Activated CD4-positive, alpha-beta T cell treated with anti-CD3 and anti-CD28 coated beads, Interleukin-2, Interleukin-4, amounts not matched to agents 100 ng/mL and 50 ng/mL, durations not matched to agents 16 hours and 8 hours (primary cell): ENCODE measurements around the gene ME2.
"Not testable (repeated sequence)": the region's sequence is repeated elsewhere in the genome, so short reads cannot be mapped to it uniquely, and the experiment has no call there.

Experiments used
- DNase-seq: peaks from one replicate; pipeline ENCODE4 v3.0.0-alpha.2; 2020; ENCODE audit warnings: low spot score

ME2 gene

DNA sequence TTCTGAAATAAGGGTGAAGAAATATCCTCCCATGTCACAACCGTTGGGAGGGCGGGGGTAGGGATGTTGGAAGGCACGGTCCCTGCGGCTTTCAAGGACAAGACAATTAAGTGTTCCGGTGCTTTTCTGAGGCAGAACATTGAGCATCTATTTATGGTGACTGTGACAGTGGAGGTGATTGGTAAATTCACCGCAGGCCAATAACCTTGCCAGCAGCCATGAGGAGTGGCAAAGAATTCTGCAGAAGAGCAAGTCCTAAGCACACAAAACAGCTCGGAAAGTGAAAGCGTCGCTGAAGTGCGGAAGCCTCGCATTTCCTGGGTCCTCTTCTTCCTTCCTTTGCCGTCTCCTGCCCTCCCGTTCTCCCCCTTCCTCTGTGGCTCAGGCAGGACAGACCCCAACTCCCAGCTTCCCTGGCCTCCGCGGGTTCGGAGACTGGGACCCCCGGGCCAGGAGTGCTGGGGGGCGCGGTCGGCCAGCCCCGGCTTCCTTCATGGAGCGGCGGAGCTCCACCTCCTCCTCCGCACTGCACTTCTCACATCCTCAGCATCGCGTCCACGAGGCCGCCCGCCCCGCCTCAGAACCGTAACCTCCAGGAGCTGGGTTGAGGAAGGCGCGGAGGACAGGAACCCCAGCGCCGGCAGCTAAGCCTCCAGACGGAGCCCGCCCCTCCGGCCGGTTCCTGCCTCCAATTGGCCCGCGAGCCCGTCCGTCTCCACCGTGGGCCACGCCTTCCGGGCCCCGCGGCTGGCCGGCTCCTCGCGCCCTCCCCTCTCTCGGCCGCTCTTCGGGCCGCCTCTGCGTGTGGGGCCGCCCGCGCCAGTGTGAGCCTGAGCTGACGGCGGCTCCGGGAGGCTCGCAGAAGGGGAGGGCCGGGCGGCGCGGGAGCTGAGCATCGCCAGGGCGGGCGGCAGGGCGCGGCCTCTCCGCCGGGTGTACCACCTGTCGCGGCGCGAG, at the start of gene ME2:
ME2 (plus strand) TSS at position 774 of the 957 bp plus-strand sequence. CDS start 16,703 bp downstream, outside the sequence.
- peak; percentile 95 for DNase-seq

DNA sequence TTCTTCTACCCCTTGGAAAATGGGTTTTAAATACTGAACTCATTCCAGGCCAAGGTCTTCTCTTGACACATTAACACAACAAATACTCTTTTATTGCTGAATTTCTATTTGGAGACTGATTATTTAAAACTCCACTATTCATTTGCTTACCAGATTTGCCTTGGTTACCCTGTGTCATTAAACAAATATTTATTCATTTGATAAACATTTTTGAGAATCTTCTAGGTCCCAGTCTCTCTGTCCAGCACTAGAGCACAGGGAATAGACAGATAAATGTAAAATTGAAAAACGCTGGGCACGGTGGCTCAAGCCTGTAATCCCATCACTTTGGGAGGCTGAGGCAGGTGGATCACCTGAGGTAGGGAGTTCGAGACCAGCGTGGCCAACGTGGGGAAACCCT, 49.3 kb upstream of the ME2 start:
- no peak for DNase-seq

DNA sequence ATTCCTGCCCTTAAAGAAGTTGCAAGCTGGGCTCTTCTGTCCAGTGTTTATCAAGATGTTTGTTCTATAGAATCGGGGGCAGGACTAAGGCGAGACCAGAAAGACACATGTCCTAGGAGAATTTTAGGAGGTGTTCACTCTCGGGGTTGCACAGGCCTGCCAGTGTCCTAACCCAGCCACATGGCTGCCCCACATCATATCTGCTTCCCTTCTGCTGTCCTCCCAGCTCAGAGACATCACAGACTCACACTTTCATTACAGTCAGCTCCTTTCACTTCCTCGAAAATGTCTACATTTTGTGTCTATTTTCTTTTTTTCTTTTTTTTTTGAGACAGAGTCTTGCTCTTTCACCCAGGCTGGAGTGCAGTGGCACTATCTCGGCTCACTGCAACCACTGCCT, 48.4 kb upstream of the ME2 start:
- DNase-seq = no peak

DNA sequence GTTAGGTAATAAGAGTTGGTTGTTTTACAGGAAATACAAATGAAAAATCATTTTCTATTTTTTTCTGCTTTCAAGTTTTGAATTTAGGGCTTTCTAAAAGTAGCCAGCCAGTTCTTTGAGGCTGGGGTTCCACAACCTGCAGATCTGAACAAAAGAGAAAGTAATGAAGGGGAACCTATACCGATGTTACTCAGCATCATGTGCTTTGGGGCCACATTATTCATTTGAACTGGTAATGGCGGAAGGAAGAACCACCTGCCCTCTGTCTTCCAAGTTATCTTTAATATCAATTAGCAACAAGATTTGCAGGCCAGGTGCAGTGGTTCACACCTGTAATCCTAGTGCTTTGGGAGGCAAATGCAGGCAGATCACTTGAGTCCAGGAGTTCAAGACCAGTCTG, 46.2 kb upstream of the ME2 start:
- no peak for DNase-seq

DNA sequence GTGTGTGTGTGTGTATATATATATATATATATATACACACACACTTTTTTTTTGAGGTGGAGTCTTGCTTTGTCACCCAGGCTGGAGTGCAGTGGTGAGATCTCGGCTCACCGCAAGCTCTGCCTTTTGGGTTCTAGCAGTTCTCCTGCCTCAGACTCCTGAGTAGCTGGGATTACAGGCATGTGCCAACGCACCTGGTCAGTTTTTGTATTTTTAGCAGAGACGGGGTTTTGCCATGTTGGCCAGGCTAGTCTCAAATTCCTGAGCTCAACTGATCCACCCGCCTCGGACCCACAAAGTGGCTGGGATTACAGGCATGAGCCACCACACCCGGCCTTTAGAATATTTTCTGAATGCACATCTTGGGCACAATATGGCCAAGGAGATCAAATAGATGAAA, 45.4 kb upstream of the ME2 start:
- DNase-seq = not testable (repeated sequence)

DNA sequence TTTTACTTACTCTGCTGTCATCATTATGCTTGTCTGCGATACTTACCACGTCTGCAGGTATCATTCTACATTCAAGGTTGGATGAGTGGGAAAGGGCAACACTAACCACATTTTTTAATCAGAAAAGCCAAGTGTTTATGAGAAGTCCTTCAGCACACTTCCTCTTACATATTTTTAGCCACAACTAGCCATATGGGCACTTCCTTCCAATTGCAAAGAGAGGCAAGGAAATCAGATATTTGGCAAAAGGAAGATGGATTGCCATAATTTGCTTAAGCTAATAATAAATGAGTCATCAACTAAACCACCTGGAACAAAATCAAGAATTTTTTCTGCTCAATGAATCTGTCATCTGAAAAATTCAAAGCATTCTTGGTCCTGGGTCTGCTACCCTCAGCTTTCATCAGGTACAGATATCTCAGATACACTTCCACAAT, 42.4 kb upstream of the ME2 start:
- no peak for DNase-seq

DNA sequence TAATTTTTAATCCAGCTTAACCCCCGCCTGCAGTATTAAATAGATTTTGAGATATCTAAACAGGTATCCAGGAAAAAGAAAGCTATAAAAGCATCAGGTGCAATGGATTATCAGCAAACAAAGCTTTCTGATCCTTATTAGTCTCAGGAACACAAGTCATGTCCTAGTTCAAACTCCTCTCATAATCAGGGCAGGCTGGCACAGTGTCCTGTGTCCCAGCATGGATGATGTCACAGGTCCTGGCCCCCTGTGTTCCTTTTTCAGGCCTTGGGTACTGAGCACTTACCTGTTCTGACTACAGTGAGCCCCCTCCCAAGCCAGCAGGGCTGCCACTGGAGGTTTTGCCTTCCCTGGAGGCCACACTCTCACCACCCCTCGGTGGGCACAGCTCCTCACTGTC, 39.6 kb upstream of the ME2 start:
- no peak for DNase-seq

DNA sequence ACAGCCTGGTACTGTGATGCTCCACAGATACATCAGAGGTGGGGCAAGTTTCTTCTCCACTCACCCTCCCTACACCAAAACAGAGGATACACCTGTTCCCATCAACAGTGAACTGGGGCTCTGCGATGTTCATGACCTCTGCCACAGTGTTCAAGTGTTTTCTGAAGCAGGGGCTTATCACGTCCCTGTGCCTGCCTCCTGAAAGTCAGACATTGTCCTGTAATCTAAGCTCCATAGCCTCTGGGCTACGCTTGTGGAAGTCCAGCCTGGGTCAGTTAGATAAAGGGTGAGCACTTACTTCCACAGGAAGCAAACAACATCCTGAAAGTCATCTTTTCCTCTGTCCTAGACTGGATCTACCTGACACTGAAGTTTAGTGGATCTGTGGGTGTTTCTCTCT, 38.9 kb upstream of the ME2 start:
- DNase-seq = no peak

DNA sequence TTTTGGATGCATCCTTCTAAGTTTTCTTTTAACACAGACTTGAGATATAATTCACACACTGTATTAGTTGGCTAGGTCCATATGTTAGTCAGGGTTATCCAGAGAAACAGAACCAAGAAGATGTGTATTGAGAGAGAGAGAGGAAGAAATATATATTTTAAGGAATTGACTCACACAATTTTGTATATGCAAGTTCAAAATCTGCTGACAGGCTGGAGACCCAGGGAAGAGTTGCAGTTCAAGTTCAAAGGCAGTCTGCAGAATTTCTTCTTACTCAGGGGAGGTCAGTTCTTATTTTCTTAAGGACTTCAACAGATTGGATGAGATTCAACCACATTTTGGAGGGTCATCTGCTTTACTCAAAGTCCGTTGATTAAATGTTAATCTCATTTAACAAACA, 36.1 kb upstream of the ME2 start:
- DNase-seq = no peak

DNA sequence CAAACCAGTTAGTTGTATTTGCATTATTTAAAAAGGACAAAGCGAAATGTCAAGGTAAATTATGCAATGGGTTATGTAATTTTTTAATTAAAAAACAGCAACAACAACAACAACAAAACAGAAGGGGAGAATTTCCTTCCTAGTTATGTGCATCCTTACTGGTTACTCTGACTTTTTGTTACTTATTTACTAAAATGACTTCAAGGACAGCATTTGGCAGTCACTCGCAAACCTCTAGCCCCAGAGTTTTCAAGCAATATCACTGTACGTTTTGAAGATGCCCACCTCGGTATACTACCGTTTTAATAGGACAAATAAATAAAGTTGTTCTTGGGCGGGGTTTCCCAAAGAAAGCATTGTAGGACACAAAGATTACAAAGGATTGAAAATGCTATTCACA, 34.4 kb upstream of the ME2 start:
- DNase-seq = no peak

DNA sequence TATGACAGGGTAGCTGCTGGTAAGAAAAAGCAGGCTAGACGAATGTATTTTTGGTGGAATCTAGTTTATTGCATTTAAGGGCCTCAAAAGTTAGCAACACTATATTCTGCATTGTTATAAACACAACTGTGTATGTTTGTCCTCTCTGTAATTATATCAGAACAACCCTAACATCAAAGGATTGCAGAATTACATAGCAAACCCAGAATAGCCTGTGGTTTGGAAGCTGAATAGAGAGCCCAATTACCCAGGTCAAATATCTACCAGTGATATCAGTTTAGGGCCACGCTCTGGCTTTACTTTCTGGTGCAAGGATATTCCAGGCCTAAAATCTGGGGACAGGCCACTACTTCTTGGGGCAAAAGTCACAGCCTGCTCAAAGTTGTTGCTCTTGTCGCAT, 34.0 kb upstream of the ME2 start:
- no peak for DNase-seq

DNA sequence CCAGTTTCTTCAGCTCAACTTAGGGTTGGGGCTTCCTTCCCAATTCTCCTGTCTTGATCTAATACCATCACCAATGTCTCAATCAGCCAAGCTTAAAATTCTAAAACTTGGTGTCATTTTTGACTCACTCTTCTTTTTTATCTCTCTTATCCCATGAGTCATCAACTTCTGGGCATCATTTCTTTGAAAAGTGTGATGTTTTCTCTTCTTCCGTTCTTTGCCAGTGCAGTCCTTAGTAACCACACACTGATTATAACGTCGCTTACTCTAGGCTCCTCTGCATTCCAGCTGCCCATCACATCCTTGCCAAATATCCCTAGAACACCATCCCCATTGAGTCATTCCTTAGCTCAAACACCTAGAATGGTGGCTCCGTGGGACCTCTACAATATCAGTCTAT, 31.7 kb upstream of the ME2 start:
- no peak for DNase-seq

DNA sequence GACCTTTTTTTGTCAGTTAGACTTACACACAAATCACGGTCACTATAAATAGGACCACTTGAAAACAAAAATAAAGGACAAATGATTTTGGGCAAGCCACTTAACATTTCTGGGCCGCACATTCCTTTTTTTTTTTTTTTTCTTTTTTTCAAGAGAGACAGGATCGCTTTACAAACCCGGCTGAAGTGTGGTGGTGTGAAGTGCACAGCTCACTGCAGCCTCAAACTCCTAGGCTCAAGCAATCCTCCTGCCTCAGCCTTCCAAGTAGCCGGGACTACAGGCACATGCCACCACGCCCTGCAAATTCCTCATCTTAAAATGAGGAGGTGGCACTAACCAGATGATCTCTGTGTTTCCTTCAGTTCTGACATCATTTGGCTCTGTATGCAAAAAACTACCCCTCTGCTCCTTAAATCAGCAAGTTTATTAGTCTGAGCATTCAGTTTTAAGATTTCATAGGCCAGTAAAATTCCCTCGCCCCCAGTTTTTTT, 30.8 kb upstream of the ME2 start:
- DNase-seq = no peak

DNA sequence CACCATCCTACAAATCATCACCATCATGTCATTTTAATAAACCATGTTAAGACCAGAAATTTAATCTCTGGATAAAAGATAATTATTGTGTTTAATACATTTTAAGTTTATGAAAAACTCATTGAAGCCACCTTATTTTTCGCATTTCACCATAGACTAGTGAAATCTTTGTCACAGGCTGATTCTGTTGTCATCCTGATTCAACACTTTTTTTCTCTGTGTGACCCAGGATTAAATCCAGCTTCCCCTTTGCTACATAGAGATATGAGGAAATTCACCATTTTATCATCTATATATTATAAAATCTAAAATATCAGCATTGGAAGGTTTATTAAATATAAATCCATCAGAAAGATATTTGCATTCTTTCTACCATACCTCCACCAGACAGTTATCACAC, 29.9 kb upstream of the ME2 start:
- no peak for DNase-seq

DNA sequence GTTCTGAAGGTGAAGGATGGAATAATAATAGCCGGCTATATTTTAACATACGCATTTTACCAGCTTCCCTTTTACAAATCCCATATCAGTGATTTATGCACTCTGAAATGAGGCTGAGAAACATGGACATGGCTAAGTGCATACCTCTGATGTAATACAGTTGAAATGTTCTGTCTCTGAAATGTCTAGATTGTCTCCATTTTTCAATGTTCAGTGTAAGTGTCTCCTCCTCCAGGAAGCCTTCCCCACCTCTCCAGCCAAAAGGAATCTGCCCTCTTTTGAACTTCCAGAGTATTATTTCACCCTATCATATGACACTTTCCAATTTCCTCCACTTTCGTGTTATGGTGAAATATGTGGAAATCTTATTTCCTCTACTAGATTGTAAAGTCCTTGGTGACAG, 29.5 kb upstream of the ME2 start:
- no peak for DNase-seq

DNA sequence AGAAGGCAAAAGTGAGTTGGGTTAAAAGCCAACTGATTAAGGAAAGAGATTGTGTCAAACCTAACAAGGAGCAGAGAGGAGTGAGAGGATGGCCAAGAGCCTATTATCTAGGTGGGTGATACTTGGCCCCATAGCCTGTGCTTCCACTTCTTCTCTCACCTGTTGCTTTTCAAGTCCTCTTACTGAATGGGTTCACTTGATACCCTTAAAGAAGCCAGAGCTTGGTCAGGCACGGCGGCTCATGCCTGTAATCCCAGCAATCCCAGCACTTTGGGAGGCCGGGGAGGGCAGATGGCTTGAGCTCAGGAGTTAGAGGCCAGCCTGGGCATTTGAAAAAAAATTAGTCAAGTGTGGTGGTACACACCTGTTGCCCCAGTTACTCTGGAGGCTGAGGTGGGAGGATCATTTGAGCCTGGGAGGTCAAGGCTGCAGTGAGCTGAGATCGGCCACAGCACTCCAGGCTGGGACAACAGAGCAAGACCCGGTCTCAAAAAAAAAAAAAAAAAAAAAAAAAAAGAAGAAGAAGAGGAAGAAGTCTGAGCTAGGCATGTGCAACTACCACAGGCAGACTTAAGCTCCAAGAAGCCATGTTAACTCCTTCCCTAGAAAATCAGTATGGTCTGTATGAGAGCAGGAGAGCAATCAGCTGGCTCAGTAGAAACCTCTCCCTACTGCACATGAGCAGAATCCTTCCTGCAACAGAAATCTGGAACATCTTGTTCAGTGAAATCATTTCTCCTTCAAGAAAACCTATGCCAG, 28.4 kb upstream of the ME2 start:
- no peak for DNase-seq

DNA sequence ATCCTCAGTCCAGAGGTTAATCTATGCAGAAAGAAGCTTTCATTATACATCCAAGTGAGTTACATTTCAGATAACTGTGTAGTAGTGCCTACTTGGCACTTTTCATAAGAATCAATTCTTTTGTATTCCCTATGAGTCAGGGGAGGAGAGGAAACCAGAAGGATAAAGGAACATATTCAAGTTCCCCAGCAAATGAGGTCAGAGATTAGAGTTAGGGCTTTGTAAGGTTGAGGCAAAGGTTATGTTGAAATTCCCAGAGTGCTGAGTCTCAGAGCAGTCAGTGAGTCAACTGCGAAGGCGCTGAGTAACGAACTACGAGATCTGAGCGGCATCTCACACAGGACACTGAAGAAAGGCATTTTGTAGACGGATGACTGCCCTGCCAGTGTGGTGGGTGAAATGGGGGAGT, 25.1 kb upstream of the ME2 start:
- no peak for DNase-seq

DNA sequence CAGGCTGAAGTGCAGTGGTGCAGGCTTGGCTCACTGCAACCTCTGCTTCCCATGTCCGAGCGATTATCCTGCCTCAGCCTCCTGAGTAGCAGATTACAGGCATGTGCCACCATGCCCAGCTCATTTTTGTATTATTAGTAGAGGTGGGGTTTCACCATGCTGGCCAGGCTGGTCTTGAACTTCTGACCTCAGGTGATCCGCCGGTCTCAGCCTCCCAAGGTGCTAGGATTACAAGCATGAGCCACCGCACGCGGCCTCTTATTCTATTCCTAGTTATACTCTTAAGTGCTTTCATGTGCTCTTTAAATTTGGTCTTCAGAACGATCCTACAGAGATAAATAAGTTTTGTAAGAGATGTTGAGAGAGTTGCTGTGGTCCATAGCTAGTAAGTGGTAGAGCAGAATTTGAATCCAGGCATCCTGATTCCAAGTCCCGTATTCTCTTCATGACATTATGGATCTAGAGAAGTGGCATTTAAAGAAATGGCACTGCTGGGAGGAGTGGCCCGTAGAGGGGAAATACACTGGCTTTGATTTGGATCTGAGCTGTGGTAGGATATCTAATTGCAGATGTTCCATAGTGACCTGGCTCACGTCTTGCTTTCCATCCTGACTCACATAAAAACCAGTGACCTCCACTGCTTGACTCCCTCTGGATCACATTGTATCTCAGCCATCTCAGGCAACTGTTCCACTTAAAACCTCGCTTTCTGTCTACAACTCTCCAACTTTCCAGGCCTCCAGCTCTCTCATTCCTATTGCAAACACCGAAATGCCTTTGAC, 22.8 kb upstream of the ME2 start:
- no peak for DNase-seq

DNA sequence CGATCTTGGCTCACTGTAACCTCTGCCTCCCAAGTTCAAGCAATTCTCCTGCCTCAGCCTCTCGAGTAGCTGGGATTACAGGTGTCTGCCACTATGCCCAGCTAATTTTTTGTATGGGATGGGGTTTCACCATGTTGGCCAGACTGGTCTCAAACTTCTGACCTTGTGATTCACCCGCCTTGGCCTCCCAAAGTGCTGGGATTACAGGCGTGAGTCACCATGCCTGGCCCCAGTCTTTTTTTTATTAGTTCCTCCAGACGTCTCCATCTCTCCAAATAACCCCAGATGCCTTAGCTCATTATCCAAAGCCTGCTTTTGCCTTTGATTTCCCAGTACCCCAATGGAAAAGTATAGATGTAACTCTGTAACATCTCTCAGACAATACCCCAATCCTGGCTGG, 21.8 kb upstream of the ME2 start:
- not testable (repeated sequence) for DNase-seq

DNA sequence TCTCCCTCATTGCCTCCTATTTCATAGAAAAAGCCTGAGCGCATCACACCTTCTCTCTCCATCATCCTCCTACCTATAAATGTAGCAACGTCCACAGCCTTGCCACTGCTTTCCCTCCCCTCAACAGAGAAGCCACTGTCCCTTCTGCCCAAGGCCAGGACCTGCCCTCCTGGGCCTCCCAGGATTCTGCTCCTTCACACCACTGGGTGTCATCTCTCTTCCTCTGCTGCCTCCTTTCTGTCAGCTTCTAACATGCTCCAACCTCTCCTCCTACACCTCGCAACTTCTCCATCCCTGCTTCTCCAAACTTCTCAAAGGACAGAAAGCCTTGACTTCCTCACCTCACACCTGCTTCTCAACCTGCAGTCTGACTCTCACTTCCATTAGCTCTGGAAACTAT, 21.2 kb upstream of the ME2 start:
- DNase-seq = no peak

DNA sequence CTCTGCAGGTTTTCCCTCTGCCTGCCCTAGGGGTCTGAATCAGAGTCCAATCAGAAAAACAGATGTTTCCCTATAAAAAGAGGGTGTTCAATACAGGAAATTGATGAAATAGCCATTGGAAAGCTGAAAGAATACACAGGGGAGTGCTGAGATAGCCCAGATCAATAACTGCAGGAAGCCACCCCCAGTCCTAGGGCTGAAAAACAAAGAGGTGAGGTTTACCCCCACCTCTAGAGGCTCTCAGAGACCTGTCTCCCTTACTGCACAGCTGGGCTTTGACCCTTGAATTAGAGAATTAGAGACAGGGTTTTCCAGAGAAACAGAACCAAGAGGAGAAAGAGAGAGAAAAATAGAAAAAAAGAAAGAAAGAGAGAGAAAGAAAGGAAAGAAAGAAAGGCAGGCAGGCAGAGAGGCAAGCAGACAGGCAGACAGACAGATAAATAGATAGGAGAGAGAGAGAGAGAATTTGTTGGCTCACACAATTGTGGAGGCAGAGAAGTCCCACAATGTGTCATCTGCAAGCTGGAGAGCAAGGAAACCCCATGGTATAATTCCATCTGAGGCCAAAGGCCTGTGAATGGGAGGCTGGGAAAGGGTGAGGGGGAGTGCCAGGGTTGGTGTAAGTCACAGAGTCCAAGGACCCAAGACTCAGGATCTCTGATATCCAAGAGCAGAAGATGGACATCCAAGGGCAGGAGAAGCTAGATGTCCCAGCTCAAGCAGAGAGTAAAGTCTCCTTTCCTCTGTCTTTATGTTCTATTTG, 18.9 kb upstream of the ME2 start:
- no peak for DNase-seq

DNA sequence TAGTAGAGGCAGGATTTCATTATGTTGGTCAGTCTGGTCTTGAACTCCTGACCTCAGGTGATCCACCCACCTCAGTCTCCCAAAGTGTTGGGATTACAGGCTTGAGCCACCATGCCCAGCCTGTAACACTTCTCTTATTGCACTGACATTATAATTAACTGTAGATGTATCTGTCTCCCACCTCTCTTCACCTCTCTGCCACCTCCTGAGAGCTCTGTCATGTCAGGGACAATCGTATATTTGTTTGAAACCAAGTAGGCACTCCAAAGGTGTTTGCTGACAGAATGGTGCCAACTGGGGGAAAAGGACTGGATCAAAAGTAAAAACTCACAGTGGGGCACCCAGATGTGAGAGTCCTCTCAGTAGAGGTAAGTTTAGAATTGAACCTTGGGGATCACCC, 17.3 kb upstream of the ME2 start:
- DNase-seq = no peak
